Peyer's patch (tissue), 4 donors: ENCODE data around the gene IDI1.

Experiments used
- POLR2A ChIP-seq, 2 donors: fragments of 450-650 bp; IDR thresholded peaks; one replicate each; pipeline ENCODE4 v1.5.1; 2017; ENCODE audit warnings: antibody characterized with exemption in 2 of 2, mild to moderate bottlenecking in 2 of 2, moderate library complexity in 2 of 2
- TF ChIP-seq, protein P1 (sequence below), 6 experiments: fragments of 450-650 bp in 4 of 6; fragments of 200-600 bp in 2 of 6; sonication (generic) in 1 of 6; IDR thresholded peaks; one replicate each; pipeline ENCODE4 v1.5.1; 2017 to 2019; ENCODE audit warnings: antibody characterized with exemption in 6 of 6, mild to moderate bottlenecking in 3 of 6, moderate library complexity in 1 of 6

- TF ChIP-seq, protein P1, sequence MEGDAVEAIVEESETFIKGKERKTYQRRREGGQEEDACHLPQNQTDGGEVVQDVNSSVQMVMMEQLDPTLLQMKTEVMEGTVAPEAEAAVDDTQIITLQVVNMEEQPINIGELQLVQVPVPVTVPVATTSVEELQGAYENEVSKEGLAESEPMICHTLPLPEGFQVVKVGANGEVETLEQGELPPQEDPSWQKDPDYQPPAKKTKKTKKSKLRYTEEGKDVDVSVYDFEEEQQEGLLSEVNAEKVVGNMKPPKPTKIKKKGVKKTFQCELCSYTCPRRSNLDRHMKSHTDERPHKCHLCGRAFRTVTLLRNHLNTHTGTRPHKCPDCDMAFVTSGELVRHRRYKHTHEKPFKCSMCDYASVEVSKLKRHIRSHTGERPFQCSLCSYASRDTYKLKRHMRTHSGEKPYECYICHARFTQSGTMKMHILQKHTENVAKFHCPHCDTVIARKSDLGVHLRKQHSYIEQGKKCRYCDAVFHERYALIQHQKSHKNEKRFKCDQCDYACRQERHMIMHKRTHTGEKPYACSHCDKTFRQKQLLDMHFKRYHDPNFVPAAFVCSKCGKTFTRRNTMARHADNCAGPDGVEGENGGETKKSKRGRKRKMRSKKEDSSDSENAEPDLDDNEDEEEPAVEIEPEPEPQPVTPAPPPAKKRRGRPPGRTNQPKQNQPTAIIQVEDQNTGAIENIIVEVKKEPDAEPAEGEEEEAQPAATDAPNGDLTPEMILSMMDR (IDR thresholded peaks at IDR 0.05): no peak
- no peak for TF ChIP-seq POLR2A (IDR thresholded peaks at IDR 0.05)
These were observed 4.0 kb downstream of the IDI1 start for GRCh38 chr10:1044964-1045363.
